Measurements from ENCODE around the gene SYT15B.
"Not testable (repeated sequence)": the region's sequence is repeated elsewhere in the genome, so short reads cannot be mapped to it uniquely, and the experiment has no call there.

DNA sequence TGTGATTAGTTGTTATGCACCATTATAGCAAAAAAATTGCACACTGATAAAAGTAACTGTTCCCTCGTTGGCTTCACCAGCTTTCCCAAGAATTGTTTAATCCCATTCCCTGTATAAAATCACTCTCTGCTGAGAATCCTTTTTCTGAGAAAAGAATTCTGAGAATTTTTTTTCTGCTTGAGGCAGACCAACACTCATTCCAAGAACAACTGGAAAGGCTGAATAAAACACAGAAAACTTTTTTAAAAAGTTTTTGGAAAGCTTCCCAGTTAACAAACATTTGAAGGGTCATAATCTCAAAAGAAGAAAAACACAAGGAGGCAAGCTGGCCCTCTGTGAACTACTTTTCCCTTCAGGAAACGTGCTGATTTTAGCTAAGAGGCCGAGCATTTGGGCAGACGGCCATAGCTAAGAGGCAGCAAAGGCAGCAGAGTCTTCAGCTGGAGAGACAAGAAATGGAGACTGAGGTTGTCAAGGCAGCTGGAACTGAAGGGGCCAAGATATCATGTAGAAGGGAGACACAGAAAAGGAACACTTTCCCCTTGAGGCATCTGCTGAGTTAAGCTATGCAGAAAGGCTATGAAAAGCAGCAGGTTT is 16.5 kb downstream of the SYT15B start:
- TF ChIP-seq CTCF (conservative IDR thresholded peaks at IDR 0.05; ENCODE audit: low read depth, low read length); EZH2 (IDR thresholded peaks at IDR 0.05; ENCODE audit: borderline replicate concordance, low read depth, low read length, poor library complexity, severe bottlenecking): not testable (repeated sequence)
